Dermis microvascular lymphatic vessel endothelial cell (primary cell): ENCODE measurements around the gene EMID1. TPM values are rescaled to one million over a fixed set of nuclear protein-coding genes. Genes with fewer than 3 reads are reported as not detected.
A peak's percentile ranks its signal among the peaks of the same experiment; 100 is the strongest.
"Not testable (repeated sequence)": the region's sequence is repeated elsewhere in the genome, so short reads cannot be mapped to it uniquely, and the experiment has no call there.

Experiments used
- DNase-seq, 2 donors: peaks; one replicate each; pipeline versions ENCODE4 v3.0.0 to v3.0.0-alpha.2; 2010; ENCODE audit warnings: low read depth in 2 of 2
- total RNA-seq: library from RNA; depleted of rRNA; stranded (reverse); fragments of >200 nt; gene quantifications from 2 replicates; pipeline ENCODE4 v1.2.1, GENCODE V29; 2014

EMID1 gene
- total RNA-seq, 1 donor from 2014 or later = 1.9 TPM

GRCh38 chr22:29230972-29231875 is 25.5 kb downstream of the EMID1 start:
- no peak for DNase-seq

GRCh38 chr22:29231971-29232959 is 26.6 kb downstream of the EMID1 start:
- peak; percentile 23 to 27 for DNase-seq

- no peak for DNase-seq
These were observed 27.7 kb downstream of the EMID1 start for GRCh38 chr22:29233277-29233877.

- DNase-seq = not testable (repeated sequence)
These were observed 34.8 kb downstream of the EMID1 start for GRCh38 chr22:29240481-29240880.

GRCh38 chr22:29243874-29244446 is 38.3 kb downstream of the EMID1 start:
- DNase-seq = no peak

GRCh38 chr22:29244785-29245625 is 39.3 kb downstream of the EMID1 start:
- no peak for DNase-seq

- peak; percentile 48 to 66 for DNase-seq
These were observed 40.1 kb downstream of the EMID1 start for GRCh38 chr22:29245626-29246385.

GRCh38 chr22:29247891-29248290 is 42.2 kb downstream of the EMID1 start:
- not testable (repeated sequence) for DNase-seq

- DNase-seq = no peak
These were observed 45.6 kb downstream of the EMID1 start for GRCh38 chr22:29251265-29251664.

GRCh38 chr22:29251981-29252911 is 46.5 kb downstream of the EMID1 start:
- no peak for DNase-seq

GRCh38 chr22:29253561-29254285 is 48.0 kb downstream of the EMID1 start:
- DNase-seq = no peak

GRCh38 chr22:29254286-29254660 is 48.6 kb downstream of the EMID1 start:
- DNase-seq = no peak

- no peak for DNase-seq
These were observed 49.4 kb downstream of the EMID1 start for GRCh38 chr22:29255064-29255621.

GRCh38 chr22:29256606-29257325 is 51.1 kb downstream of the EMID1 start:
- DNase-seq = no peak

- no peak for DNase-seq
These were observed 52.1 kb downstream of the EMID1 start for GRCh38 chr22:29257751-29258181.

GRCh38 chr22:29258407-29259252 is 52.9 kb downstream of the EMID1 start:
- DNase-seq = no peak
